ENCODE data around the gene OR1D5.

OR1D5 gene

DNA sequence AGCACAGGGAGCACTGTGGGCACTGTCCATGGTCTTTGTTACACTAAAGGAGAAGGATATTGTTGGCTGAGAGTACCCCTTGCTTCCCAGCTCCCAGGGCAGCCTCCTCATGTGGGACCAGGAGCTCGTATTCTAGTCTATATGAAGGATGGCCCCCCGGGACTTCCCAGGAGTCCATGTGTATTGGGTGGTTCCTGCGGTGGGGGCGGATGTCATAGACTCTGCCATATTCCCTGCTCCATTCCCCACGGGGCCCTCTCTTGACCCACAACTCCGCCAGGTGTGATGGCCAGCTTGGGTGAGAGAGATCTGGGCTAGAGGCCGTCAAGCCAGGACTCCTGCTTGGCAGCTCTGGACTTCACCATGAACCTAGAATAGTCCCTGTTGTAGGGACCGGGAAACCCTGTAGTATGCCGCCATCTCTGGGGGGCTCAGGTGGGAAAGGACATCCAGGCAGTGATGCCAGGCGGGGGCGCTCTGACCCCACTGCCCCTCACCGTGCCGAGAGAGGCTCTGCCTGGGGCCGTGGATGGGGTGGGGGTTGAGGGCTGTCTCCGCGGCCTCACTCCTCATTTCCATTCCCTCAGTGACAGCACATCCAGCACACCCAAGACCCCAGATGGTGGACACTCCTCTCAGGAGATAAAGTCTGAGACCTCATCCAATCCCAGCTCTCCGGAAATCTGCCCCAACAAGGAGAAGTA lies 37.8 kb downstream of the OR1D5 start:
- DNase-seq (ENCODE audit: extremely low read depth, low read depth), result no peak
- no peak overlapping the region for H3K4me3 ChIP-seq (replicated peaks; ENCODE audit: low read depth, low read length)
- TF ChIP-seq CTCF (IDR thresholded peaks at IDR 0.05; ENCODE audit: low read depth, low read length, missing control alignments), result no peak

DNA sequence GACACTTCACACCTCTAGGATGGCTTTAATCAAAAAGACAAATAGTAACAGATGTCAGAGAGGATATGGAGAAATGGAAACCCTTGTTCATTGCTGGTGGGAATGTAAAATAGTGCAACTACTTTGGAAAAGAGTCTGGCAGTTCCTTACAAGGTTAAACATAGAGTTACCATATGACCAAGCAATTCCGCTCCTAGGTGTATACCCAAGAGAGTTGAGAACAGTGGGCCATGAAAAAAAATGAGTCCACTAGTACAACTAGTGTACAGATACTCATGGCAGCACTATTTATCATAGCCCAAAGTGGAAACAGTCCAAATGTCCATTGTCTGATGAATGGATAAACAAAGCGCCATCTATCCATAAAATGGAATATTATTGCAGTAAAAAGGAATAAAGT lies 39.1 kb downstream of the OR1D5 start:
- no peak for DNase-seq (ENCODE audit: extremely low read depth, low read depth)
- H3K4me3 ChIP-seq (replicated peaks; ENCODE audit: low read depth, low read length), result no peak overlapping the region
- no peak for TF ChIP-seq CTCF (IDR thresholded peaks at IDR 0.05; ENCODE audit: low read depth, low read length, missing control alignments)

DNA sequence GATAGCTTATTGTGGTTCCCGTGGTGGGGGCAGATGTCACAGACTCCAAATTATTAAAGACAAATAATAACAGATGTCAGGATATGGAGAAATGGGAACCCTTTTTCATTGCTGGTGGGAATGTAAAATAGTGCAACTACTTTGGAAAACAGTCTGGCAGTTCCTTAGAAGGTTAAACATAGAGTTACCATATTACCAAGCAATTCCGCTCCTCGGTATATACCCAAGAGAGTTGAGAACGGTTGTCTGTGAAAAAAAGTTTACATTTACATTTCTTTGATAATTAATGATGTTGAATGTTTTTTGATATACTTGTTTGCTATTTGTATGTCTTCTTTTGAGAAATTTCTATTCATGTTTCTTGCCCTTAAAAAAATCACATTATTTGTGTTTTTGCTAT lies 41.2 kb downstream of the OR1D5 start:
- no peak for TF ChIP-seq CTCF (IDR thresholded peaks at IDR 0.05; ENCODE audit: low read depth, low read length, missing control alignments)
- H3K4me3 ChIP-seq (replicated peaks; ENCODE audit: low read depth, low read length), result no peak overlapping the region
- DNase-seq (ENCODE audit: extremely low read depth, low read depth), result no peak

DNA sequence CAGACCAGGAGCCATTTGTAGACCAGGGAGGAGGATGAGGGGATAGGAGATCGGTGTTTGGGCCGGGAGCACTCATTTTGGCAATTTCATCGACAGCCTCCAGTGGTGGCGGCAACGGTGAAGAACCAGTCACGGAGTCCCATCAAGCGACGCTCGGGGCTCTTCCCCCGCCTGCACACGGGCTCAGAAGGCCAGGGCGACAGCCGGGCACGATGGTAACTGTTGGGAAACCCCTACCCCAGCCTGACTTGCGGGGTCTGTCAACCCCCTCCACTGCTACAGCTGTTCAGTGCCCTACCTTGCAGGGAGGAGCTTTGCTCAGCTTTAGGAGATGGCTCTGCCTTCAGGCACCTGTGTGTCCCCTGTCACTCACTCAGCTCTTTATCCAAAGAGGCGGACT lies 43.0 kb downstream of the OR1D5 start:
- H3K4me3 ChIP-seq (replicated peaks; ENCODE audit: low read depth, low read length), result no peak overlapping the region
- no peak for TF ChIP-seq CTCF (IDR thresholded peaks at IDR 0.05; ENCODE audit: low read depth, low read length, missing control alignments)
- DNase-seq (ENCODE audit: extremely low read depth, low read depth), result no peak

DNA sequence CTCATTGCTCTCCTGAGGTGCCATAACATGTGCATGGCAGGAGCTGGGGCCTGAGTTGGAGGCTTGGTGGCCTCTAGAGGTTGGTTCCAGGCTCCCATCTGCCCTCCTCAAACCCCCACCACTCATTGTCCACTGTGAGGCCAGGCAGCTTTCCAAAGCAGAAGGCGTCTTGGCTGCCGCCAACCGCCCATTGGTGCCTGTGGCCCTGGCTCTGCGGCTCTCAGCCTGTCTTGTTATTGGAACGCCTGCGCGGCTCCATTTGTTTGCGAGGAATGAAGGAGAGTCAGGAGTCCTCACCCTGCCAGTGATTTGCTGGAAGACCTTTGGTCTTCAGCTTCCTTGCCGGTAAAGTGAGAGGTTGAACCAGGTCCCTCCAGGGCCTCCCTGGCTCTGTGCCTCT lies 43.6 kb downstream of the OR1D5 start:
- H3K4me3 ChIP-seq (replicated peaks; ENCODE audit: low read depth, low read length), result no peak overlapping the region
- TF ChIP-seq CTCF (IDR thresholded peaks at IDR 0.05; ENCODE audit: low read depth, low read length, missing control alignments), result no peak
- no peak for DNase-seq (ENCODE audit: extremely low read depth, low read depth)

- H3K4me3 ChIP-seq (replicated peaks; ENCODE audit: low read depth, low read length), result no peak overlapping the region
- DNase-seq (ENCODE audit: extremely low read depth, low read depth), result no peak
- TF ChIP-seq CTCF (IDR thresholded peaks at IDR 0.05; ENCODE audit: low read depth, low read length, missing control alignments), result no peak
Measured at GRCh38 chr17:3017936-3018335, 45.5 kb downstream of the OR1D5 start.

DNA sequence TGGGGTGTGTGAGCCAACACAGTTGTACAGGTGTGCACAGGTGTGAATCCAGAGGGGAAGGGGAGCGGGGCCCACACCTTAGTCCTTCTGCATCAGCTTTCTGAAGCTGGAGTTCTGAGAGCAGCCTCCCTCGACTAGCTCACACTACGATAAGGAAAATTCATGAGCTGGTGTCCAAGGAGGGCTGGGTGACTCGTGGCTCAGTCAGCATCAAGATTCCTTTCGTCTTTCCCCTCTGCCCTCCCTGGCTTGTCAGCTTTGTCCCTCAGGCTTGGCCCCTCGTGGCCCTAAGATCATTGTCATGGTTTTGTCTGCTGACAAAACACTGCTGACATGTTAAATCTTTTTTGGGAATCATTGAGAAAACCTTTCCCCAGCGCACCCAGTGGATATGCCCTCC lies 47.5 kb downstream of the OR1D5 start:
- TF ChIP-seq CTCF (IDR thresholded peaks at IDR 0.05; ENCODE audit: low read depth, low read length, missing control alignments), result no peak
- no peak overlapping the region for H3K4me3 ChIP-seq (replicated peaks; ENCODE audit: low read depth, low read length)
- DNase-seq (ENCODE audit: extremely low read depth, low read depth), result no peak
